NCI-H2029 (cell line): ENCODE results near the gene SMKR1.
"Not testable (repeated sequence)": the region's sequence is repeated elsewhere in the genome, so short reads cannot be mapped to it uniquely, and the experiment has no call there.

Experiments used
- DNase-seq: peaks from one replicate; lab custom pipeline; 2025; lab: John Stamatoyannopoulos, UW

Gene SMKR1

DNA sequence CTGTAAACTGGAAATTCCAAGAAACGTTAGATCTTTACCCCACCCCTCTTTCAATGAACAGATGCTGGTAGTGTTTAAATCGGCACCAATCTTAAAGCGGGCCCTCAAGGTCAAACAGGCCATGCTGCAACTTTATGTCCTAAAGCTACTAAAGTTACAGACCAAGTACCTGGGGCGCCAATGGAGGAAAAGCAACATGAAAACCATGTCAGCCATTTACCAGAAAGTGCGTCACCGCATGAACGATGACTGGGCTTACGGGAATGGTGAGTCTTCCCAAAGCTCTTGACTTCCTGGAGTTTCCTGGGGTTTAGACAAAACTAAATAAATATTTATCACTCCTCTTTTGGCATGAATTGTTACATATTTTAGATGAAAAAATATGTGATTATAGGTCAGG is 19.6 kb upstream of the SMKR1 start:
- DNase-seq, result no peak

DNA sequence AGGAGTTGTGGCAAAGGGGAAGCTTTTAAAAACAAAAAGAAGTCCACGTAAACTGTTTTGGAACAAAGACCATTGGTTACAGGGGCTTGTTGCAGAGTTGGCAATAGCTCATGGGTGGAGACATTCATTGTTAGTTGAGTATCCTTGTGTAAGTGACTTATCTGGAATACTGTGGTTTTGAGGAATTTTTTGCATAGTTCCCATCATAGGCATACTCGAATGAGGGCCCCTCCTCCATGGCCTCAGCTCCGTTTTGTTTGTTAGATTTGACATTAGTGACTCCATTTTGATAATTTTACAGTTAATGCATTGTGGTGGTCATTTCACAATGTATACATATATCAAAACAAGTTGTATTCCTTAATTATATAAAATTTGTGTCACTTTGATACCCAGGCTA is 12.8 kb upstream of the SMKR1 start:
- no peak for DNase-seq

DNA sequence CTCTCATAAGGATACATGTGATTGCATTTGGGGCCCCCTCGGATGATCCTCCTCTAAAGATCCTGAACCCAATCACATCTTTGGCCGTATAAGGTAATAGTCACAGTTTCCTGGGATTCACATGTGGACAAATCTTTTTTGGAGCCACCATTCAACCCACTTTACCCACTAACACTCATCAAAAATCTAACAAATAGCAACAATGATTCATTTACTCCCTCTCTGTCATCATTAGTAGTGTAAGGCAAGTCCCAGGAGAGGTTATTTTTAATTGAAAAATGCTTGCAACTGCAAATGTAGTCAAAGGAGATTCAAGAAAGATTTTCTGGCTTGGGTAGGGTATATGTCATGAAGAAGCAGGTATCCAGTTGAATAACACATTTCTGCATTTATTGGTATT is 9.9 kb upstream of the SMKR1 start:
- DNase-seq, result no peak

DNA sequence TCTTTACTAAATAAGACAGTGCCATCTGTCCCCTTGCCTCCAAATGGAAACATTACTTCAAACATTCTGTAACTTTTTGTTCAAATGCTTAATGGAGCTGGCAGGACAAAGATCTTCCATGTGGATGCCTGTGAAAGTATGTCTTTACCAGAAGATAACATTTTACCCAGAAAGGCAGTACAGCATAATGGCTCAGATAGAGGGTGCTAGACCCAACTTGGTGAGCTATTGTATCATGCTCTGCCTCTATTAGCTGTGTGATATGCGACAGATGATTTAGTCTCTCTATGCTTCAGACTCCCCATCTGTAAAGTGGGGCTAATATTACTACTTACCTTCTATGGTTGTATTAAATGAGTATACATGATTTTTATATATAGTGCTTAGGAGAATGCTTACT is 8.8 kb upstream of the SMKR1 start:
- no peak for DNase-seq

DNA sequence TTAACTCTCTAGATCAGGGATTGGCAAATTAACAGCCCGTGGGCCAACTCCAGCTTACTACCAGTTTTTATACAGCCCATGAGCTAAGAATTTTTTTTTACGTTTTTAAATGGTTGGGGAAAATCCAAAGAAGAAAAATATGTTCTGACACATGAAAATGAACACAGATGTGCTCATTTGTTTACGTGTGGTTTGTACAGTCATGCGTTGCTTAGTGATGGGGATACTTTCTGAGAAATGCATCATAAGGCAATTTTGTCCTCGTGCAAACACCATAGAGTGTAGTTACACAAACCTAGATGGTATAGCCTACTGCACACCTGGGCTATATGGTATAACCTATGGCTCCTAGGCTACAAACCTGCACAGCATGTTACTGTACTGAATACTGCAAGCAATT is 8.3 kb upstream of the SMKR1 start:
- DNase-seq, result no peak

DNA sequence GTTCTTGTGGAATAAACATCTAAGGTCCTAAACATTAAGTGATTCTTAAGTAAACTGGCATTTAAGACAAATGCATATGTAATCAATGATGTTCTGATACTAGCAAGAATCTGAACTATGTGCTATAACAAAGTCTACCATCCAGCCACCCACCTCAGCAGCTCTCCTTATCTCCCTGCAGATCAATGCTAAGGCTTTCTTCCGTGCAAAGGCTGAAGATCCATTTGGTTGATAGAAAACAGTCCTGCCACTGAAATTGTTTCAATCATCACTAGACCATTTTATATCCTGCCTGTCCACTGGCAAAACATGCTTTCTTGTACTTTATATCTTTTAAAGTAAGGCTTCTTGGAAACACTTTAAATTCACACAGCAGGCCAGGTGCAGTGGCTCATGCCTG is 6.3 kb upstream of the SMKR1 start:
- no peak for DNase-seq

DNA sequence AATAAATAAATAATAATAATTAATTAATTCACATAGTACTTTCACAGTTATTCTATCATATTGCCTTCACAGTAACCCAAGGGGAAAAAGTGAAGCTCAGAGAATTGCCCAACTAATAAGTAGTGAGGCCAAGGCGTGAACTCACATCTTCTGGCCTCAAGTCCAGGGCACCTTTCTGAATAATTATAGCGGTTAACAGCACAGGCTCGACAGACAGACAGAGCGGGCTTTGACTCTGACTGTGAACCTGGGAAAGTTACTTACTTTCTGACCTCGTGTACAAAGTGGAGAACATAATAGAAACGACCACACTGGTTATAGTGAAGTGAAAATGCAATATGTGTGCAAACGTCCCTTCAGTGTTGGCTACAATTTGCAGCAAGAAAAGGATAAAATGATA is 5.7 kb upstream of the SMKR1 start:
- DNase-seq, result no peak

DNA sequence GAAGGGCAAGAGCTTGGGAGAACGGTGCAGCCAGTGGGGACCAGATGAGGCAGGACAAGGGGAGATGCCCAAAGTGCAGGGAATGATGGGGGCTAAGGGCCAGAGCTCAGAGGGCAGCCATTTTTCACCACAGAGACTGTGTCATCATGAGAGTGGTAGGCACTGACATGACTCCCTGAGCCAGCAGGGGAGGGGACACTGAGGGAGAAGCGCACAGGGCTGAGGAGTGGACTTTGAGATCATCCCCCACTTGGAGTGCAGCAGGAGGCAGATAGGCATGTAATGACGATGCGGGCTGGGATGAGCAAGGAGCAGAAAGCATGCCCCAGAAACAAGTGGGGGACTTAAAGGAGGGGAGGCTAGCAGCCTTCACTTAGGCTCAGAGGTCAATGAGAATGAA is 5.2 kb upstream of the SMKR1 start:
- no peak for DNase-seq

DNA sequence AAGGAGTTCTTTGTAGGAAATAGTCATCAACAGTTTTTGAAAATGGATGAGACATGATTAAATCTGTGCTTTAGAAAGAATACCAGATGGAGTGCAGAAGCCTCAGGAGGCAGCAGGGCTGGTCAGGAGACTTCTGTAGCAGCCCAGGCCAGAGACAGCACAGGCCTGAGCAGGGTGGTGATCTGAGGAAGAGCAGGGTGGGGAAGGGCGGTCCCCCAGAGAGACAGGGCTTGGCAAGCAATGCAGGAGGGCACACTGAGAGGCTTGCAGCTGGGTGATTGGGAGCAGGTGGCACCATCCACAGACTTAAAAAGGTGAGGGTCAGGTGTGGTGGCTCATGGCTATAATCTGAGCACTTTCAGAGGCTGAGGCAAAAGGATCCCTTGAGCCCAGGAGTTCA is 4.3 kb upstream of the SMKR1 start:
- DNase-seq, result no peak

DNA sequence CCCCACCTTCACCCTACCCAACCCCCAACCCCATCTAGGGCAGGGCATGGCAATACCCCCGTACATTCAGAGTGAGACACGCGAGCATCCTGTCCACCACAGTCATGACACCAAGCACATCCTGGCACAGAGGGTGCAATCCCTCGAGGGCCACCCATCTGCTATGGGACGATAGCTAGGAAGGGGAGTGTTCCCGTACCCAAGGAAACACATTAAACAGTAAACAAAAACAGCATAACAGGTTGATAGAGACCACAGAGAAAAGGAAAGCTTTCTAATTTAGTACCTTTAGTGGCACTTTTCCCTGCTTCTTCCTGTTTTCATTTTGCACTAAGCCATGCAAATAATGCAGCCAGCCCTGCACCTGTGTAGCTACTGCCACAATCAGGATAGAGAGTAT is 2.3 kb upstream of the SMKR1 start:
- no peak for DNase-seq

DNA sequence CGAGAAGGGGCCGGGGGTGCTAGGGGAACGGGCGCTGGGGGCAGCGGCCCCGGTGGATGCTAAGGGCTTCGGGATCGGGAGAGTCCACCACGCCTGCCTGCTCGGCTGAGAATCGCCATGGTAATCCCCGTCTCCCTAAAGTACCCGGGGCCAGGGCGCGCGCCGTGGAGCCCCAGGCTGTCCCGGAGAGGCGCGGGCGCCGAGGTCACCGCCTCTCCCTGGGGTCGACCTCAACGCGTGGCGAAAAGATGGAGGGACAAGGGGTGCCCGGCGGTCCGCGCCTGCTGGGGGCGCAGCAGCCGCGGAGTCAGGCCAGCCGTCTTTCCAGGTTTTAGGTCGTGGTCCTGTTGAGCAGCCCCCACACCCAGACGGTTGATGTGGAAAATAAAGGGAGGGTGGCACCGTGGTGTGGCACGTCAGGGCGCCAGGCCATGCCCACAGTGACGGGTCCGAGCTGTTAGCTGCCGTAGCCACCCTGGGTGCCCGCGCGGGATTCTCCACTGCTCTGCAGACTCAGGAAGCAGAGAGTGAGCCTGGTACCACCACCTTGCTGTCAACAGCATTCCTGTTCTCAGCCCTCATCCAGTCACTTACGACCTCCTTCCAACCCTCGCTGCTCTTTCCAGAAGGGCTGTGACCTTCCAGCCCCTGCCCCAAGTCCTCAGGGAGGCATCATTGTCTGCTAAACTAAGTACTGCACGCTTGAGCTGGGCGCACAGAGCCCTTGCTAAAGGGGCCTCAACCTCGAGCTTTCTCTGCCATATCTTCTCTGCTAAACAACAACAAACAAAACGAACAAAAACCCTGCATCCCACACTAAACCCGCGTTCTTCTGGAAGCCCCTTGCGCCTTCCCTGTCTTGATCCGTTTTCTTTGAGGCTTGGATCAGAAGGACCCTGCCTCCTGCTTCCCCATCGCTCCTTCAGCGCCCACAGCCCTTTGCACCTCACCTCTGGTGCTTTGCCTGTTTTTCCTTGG is 666 bp downstream of the SMKR1 start:
- DNase-seq, result no peak

DNA sequence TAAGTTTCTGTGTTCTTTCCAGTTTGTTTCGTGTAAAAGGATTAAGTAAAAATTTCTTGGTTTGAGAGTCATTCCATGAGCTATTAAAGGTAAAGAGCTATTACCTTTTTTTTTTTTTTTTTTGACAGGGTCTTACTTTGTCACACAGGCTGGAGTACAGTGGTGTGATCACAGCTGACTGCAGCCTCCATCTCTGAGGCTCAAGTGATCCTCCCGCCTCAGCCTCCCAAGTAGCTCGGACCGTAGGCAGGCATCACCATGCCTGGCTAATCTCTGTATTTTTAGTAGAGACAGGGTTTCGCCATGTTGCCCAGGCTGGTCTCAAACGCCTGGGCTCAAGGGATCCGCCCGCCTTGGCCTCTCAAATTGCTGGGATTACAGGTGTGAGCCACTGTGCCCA is 1.4 kb downstream of the SMKR1 start:
- no peak for DNase-seq

DNA sequence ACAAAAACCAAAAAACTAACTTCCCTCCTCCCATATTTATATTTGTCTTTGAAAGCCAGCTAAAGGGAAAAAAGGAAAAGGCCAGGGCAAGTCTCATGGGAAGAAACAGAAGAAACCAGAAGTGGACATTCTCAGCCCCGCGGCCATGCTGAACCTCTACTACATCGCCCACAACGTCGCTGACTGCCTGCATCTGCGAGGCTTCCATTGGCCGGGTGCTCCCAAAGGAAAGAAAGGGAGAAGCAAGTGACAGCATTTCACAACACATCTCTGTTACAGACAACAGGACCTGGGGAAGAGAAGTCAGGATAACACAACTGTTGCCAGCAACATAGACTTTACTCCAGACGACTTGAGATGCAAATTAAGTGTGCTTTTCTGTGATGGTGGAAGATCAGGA is 9.9 kb downstream of the SMKR1 start:
- DNase-seq, result no peak

DNA sequence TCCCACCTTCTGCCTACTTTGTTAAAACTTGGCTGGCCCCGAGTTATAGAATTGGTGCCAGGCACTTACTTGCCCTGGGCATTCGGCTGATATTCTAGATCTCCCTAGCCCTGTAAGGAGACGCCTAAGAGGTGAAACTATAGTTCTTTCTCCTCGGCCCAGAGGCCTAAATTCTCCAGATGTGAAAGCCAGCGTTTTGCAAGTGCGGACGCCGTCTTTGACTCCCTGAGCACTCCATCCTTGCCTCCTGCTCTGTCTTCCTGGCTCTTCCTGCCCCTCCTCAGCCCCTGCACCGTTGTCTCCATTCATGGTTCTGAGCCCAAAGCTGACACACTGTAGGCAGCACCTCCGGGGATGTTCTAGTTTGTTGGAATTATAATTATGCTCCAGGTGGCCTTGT is 11.2 kb downstream of the SMKR1 start:
- DNase-seq, result no peak

DNA sequence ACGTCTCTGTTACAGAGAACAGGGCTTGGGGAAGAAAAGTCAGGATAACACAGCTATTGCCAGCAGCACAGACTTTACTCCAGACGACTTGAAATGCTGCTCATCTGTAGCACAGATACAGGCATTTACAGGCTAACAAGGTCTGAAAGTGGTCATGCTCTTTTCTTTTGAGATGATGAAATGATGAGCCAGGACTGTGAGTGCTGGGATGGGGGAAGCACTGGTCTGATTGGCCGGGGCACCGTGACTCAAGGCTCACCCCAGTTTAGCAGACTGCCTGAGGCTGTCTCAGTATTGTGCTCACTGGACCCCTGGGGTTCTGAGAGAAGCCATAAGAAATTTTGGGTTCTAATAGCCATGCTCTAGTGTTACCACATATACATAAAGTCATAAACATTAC is 12.4 kb downstream of the SMKR1 start:
- no peak for DNase-seq

DNA sequence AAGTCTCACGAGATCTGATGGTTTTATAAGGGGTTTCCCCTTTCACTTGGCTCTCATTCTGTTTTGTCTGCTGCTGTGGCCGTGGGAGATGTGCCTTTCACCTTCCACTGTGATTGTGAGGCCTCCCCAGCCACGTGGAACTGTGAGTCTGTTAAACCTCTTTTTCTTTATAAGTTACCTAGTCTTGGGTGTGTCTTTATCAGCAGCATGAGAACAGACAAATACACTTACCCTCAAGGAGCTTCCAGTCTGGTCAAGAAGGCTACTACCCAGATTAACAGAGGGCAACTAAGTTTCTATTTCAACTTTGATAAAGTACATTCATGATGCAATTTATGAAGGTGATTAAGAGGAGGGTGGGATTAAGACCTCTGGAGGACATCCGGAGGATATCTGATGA is 13.1 kb downstream of the SMKR1 start:
- DNase-seq, result no peak

DNA sequence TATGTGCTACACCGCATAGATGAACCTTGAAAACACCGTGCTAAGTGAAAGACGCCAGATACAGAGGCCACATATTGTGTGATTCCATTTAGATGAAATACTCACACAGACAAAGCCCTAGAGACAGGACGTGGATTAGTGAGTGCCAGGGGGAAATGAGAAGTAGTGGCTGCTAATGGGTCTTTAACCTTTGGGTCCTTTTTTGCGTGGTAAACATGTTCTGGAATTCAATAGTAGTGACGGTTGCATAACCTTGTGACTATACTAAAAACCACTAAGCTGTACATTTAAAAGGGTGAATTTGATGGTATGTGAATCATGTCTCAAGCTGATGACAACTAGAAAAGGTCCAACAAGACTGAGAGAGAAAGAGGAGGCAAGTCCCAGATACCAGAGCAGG is 15.6 kb downstream of the SMKR1 start:
- DNase-seq, result no peak

DNA sequence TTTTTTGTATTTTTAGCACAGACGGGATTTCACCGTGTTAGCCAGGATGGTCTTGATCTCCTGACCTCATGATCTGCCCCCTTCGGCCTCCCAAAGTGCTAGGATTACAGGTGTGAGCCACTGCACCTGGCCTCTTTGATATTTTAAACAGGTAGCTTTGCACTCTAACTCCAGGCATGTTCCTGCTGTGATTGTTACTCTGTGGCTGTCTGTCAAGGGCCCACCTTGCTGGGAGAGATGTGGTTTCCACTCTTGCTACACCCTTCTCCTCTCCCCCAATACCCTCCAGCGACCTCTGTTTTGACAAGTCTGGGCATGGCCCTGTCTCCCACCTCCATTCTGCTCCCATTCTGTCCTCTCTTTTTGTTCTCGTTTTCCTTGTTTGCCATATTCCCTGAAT is 17.1 kb downstream of the SMKR1 start:
- no peak for DNase-seq

DNA sequence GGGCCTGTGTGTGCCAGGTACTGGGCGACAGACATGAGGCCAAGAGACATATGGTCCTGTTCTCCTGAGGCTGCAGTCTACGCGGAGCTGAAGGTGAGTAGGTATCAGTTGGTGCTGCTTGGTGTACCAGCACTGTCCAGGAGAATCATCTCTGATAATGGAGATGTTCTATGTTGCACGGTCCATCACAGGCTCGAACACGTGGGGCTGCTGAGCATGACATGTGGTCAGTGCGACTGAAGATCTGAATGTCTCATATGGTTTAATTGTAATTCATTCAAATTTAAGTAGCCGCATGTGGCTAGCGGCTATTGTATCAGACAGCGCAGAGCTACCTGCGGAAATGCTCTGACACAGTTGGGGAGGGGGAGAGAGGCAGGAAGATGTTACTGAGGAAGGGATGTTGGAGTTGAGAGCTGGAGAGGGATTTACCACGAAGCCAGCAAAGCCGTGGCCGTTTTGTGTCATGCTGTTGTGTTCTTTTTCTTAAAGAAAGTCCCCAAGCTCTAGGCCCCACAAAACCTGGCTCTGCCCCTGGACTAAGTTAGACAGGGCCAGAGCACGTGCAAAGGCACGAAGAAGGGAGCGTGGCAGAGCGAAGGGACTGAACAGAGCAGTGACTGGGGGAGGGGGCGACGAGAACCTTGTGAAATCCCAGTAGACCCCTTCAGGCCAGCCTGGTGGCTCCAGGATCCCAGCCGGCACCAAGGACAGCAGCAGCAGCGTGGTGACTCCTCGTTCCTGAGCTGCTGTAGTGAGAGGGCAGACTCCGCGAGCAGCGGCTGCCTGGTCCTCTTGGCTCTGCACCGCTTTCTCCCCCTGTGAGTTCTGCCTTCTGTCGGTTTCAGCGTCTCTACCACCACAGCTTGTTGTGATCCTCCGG is 20.0 kb downstream of the SMKR1 start:
- DNase-seq, result no peak

DNA sequence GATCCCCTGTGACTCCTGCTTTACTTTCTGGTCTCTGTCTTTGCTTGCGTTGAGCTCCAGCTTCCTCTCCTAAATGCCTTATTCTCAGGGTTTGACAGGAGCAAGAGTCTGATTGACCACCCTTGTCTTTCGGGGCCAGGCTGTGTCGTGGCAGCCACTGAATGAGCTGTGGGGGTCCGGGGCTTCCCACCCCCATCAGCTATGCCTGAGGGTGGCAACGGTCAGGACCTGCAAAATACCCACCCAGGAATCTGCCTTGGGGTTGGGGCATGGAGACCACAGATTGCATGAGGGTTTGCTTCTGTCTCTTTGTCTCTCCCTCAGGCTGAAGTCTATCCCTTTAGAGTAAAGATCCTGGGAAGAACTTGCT is 20.6 kb downstream of the SMKR1 start:
- no peak for DNase-seq

DNA sequence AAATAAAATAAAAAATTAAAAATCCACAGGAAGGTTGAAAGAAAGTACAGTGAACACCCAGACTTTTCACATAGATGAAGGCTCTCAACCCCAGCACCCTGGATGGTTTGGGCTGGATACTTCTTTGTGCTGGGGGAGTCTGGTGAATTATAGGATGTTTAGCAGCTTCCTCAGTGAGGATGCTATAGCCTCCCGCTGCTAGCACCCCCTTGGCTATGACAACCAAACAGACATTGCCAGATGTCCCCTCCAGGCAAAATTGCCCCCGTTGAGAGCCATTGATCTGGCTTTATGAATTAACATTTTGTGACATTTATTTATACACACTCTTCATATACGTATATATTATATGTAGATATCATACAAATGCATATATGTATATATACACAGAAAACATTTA is 21.6 kb downstream of the SMKR1 start:
- no peak for DNase-seq

DNA sequence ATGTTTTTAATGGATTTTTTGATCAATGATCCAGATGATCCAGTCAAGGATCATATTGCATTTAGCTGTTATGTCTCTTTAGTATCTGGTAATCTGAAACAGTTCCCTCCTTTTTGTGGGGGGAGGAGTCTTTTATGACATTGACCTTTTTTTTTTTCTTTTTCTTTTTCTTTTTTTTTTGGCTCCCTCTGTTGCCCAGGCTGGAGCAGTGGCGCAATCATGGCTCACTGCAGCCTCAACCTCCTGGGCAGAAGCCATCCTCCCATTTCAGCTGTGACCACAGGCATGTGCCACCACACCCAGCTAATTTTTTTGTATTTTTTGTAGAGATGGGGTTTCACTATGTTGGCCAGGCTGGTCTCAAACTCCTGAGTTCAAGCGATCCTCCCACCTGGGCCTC is 22.1 kb downstream of the SMKR1 start:
- not testable (repeated sequence) for DNase-seq

DNA sequence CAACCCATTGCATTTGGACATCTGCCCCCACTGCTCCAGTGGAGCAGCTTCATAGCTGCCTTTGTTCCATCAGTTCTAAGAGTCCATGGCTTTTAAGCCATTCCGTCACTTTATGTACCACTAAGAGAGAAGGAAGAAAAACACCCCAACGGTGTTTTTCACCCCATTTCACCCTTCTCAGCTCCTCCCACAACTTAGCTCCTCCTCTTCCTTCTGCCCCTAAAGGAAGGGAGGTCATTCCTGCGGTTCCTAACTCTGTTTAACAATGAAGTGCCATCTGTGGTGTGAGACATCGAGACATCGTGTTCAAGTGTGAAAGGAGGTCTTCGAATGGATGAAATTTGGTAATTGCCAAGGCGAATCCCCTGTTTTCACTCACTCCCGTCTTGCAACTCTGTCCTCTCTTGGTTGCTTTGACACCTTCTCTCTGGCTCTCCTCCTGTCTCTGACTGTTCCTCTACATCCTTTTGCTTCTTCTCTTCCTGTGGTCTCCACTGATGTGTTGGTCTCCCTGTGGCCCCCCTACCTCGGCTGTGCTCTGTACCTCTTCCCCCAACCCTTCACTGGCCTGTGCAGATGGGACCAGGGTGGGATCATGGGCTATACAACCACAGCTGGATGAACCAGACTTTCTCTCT is 23.0 kb downstream of the SMKR1 start:
- no peak for DNase-seq
